HL-60 (cell line): ENCODE measurements around the gene ARHGAP10.

Experiments used
- CTCF ChIP-seq: IDR thresholded peaks from one replicate; pipeline ENCODE4 v1.5.1; 2011; ENCODE audit warnings: low read length, control low read depth, inconsistent platforms; ENCODE audit not compliant: insufficient read depth
- GABPA ChIP-seq: IDR thresholded peaks from 2 replicates; pipeline ENCODE4 v1.6.1; 2012; ENCODE audit warnings: low read depth

DNA sequence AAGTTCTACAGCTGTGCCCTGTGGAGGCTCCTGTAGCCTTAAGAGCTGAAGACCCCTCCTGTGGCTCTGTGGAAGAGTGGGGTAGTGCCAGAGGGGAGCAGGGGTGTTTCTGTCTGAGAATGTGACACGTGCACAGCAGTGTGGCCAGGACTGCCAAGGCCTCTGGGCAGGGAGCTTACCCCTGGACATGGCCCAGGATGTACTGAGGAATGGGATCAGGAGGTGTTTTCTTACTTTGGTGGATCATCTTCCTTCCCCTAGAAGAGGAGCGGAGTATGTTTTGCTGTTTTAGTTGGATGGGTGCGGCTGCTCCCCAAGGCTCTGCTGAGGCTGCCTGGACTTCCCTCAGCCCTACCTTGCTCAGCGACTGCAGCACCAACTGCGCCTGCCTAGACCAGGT is 342.6 kb downstream of the ARHGAP10 start:
- no peak for TF ChIP-seq CTCF
- no peak for TF ChIP-seq GABPA
